Hepatocyte (in vitro differentiated cells): ENCODE results near the gene OTOG. TPM values are rescaled to one million over a fixed set of nuclear protein-coding genes. Genes with fewer than 3 reads are reported as not detected.

ENCODE experiments used
- DNase-seq: peaks from one replicate; pipeline ENCODE4 v3.0.0-alpha.2; 2016; ENCODE audit warnings: low spot score
- H2AFZ ChIP-seq: fragments of 200-600 bp; sonication (generic); 2 replicates; pipeline ENCODE4 v1.6.0; 2016; ENCODE audit warnings: antibody characterized with exemption, mild to moderate bottlenecking
- H3K27ac ChIP-seq: fragments of 200-600 bp; sonication (generic); 2 replicates; pipeline ENCODE4 v1.5.1; 2016; ENCODE audit warnings: mild to moderate bottlenecking
- H3K27me3 ChIP-seq: fragments of 200-600 bp; sonication (generic); 2 replicates; pipeline ENCODE4 v1.6.1; 2016
- H3K36me3 ChIP-seq: fragments of 200-600 bp; sonication (generic); replicated peaks from 2 replicates; pipeline ENCODE4 v1.5.1; 2016; ENCODE audit warnings: low read depth; ENCODE audit not compliant: insufficient read depth
- H3K4me1 ChIP-seq: fragments of 200-600 bp; sonication (generic); 2 replicates; pipeline ENCODE4 v1.5.1; 2016; ENCODE audit warnings: mild to moderate bottlenecking, moderate library complexity; ENCODE audit not compliant: insufficient read depth
- H3K4me2 ChIP-seq: fragments of 200-600 bp; sonication (generic); 2 replicates; pipeline ENCODE4 v1.6.0; 2016
- H3K4me3 ChIP-seq: fragments of 200-600 bp; sonication (generic); 2 replicates; pipeline ENCODE4 v1.5.1; 2016; ENCODE audit warnings: mild to moderate bottlenecking
- H3K79me2 ChIP-seq: fragments of 200-600 bp; sonication (generic); 2 replicates; pipeline ENCODE4 v1.6.0; 2017; ENCODE audit warnings: mild to moderate bottlenecking
- H3K9me2 ChIP-seq: fragments of 200-600 bp; sonication (generic); replicated peaks from 2 replicates; pipeline ENCODE4 v1.6.0; 2017; ENCODE audit warnings: mild to moderate bottlenecking; ENCODE audit not compliant: insufficient read depth
- H3K9me3 ChIP-seq: fragments of 200-600 bp; sonication (generic); 2 replicates; pipeline ENCODE4 v1.5.1; 2016; ENCODE audit warnings: low read depth, mild to moderate bottlenecking
- H4K20me1 ChIP-seq: fragments of 200-600 bp; sonication (generic); 2 replicates; pipeline ENCODE4 v1.6.0; 2016; ENCODE audit warnings: mild to moderate bottlenecking; ENCODE audit not compliant: insufficient read depth, poor library complexity, severe bottlenecking
- CTCF ChIP-seq: fragments of 200-600 bp; sonication (generic); IDR thresholded peaks from 2 replicates; pipeline ENCODE4 v1.5.1; 2016; ENCODE audit warnings: antibody characterized with exemption, mild to moderate bottlenecking; ENCODE audit not compliant: poor library complexity
- EZH2 ChIP-seq: fragments of 200-600 bp; sonication (generic); IDR thresholded peaks from 2 replicates; pipeline ENCODE4 v1.6.1; 2016; ENCODE audit warnings: antibody characterized with exemption, mild to moderate bottlenecking, borderline replicate concordance
- EZH2phosphoT487 ChIP-seq: fragments of 200-600 bp; sonication (generic); IDR thresholded peaks from one replicate; pipeline ENCODE4 v1.6.1; 2018; ENCODE audit warnings: antibody characterized with exemption, mild to moderate bottlenecking, low read depth, moderate library complexity; ENCODE audit not compliant: unreplicated experiment, severe bottlenecking
- WGBS: methylation state at CpG from one replicate; pipeline ENCODE4 v1.1.6; 2016; ENCODE audit warnings: low lambda C conversion rate; ENCODE audit errors: missing lambda C conversion rate; 5-methylcytosine and 5-hydroxymethylcytosine counted together
- polyA plus RNA-seq: library from polyadenylated mRNA; unstranded; fragments of >200 nt; fragmentation: Nextera tagmentation; extraction: Ambion mirVana; gene quantifications from 2 replicates; pipeline ENCODE4 v1.2.1, GENCODE V29; 2016
- total RNA-seq: library from RNA; depleted of rRNA; stranded (reverse); fragments of >200 nt; gene quantifications from 2 replicates; pipeline ENCODE4 v1.2.3, GENCODE V29; 2014

The OTOG gene
- total and polyA plus RNA-seq, 2 experiments from 2014 or later = 0.27 to 2.0 TPM

- H3K9me3 ChIP-seq = no peaks in the 10 kb centered on the region
- WGBS = 83% methylated on average over 11 of the region's 11 CpGs
- DNase-seq = no peak
- H3K9me2 ChIP-seq = no peaks in the 10 kb centered on the region
- no peaks in the 10 kb centered on the region for H3K36me3 ChIP-seq
- H3K27me3 ChIP-seq = no peaks in the 10 kb centered on the region
- H3K4me1 ChIP-seq = no peaks in the 10 kb centered on the region
- no peak overlapping the region for H3K4me2 ChIP-seq
- H3K4me3 ChIP-seq = no peak overlapping the region
- H4K20me1 ChIP-seq = no peaks in the 10 kb centered on the region
- no peak for TF ChIP-seq EZH2phosphoT487
- TF ChIP-seq EZH2 = no peak
- TF ChIP-seq CTCF = no peak
- no peak overlapping the region for H3K27ac ChIP-seq
- no peak overlapping the region for H2AFZ ChIP-seq
- no peaks in the 10 kb centered on the region for H3K79me2 ChIP-seq
Observed at GRCh38 chr11:17521106-17521900, 25.8 kb upstream of the OTOG start.

- H3K4me1 ChIP-seq = no peaks in the 10 kb centered on the region
- no peaks in the 10 kb centered on the region for H4K20me1 ChIP-seq
- H3K36me3 ChIP-seq = no peaks in the 10 kb centered on the region
- H3K4me3 ChIP-seq = no peak overlapping the region
- no peak overlapping the region for H3K4me2 ChIP-seq
- H2AFZ ChIP-seq = no peak overlapping the region
- no peaks in the 10 kb centered on the region for H3K27me3 ChIP-seq
- no peaks in the 10 kb centered on the region for H3K9me2 ChIP-seq
- peaks cover 2% of the 10 kb centered on the region for H3K79me2 ChIP-seq
- TF ChIP-seq EZH2 = no peak
- TF ChIP-seq CTCF = no peak
- TF ChIP-seq EZH2phosphoT487 = no peak
- 92% methylated on average over 13 of the region's 17 CpGs for WGBS
- H3K9me3 ChIP-seq = no peaks in the 10 kb centered on the region
- DNase-seq = no peak
- H3K27ac ChIP-seq = no peak overlapping the region
Observed at GRCh38 chr11:17522655-17523054, 24.4 kb upstream of the OTOG start.

DNA sequence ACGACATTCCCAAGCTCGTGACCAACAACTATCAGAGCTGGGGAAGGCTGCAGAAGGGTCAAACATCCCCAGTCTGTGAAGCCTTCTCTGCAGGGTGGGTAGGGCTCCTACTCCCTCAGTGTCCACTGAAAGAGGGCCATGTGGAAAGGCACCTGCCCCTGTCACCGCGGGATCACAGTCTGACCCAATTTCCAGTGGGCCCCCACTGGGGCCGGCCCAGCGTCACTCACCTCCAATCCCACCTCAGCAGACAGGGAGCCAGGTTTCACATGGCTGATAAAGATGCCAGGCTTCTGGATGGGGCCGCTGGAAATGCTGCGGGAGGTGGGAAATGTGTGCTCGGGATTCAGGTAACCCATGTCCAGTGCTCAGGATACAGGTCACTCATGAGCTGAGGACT, 22.8 kb upstream of the OTOG start:
- no peak overlapping the region for H3K4me2 ChIP-seq
- H2AFZ ChIP-seq = no peak overlapping the region
- no peaks in the 10 kb centered on the region for H3K9me2 ChIP-seq
- no peaks in the 10 kb centered on the region for H3K9me3 ChIP-seq
- no peaks in the 10 kb centered on the region for H3K36me3 ChIP-seq
- no peaks in the 10 kb centered on the region for H3K27me3 ChIP-seq
- no peak for TF ChIP-seq EZH2
- TF ChIP-seq CTCF = no peak
- TF ChIP-seq EZH2phosphoT487 = no peak
- 93% methylated on average over 9 of the region's 9 CpGs for WGBS
- H3K4me1 ChIP-seq = no peaks in the 10 kb centered on the region
- H3K79me2 ChIP-seq = peaks cover 8% of the 10 kb centered on the region
- DNase-seq = no peak
- H3K4me3 ChIP-seq = no peak overlapping the region
- H4K20me1 ChIP-seq = no peaks in the 10 kb centered on the region
- H3K27ac ChIP-seq = no peak overlapping the region
